ENCODE results near the gene PRR15L.

- TF ChIP-seq CTCF (IDR thresholded peaks at IDR 0.05; ENCODE audit: poor library complexity) (no peak), EZH2 (IDR thresholded peaks at IDR 0.05; ENCODE audit: borderline replicate concordance) (no peak)
Measured at GRCh38 chr17:47982645-47983390, 25.1 kb upstream of the PRR15L start.
